Spleen (tissue), 11 donors: ENCODE measurements around the gene ATL2. TPM values are rescaled to one million over a fixed set of nuclear protein-coding genes. Genes with fewer than 3 reads are reported as not detected.

ENCODE experiments used
- DNase-seq: peaks from one replicate; pipeline ENCODE4 v3.0.0-alpha.2; 2020
- H3K27ac ChIP-seq, 8 donors: fragments of 200-600 bp; sonication (generic) in 7 of 8; 1 replicate in 4 of 8; 2 replicates in 4 of 8; pipeline versions ENCODE4 v1.5.0 to v1.8.0; 2016 to 2021; ENCODE audit warnings: inconsistent platforms in 4 of 8, mild to moderate bottlenecking in 4 of 8, moderate library complexity in 1 of 8
- H3K27me3 ChIP-seq, 7 donors: fragments of 200-600 bp; sonication (generic) in 6 of 7; replicated peaks in 1 of 7; 1 replicate in 4 of 7; 2 replicates in 3 of 7; pipeline versions ENCODE4 v1.5.0 to v1.8.0; 2016 to 2021; ENCODE audit warnings: inconsistent platforms in 3 of 7, mild to moderate bottlenecking in 1 of 7
- H3K36me3 ChIP-seq, 6 donors: fragments of 200-600 bp; sonication (generic) in 5 of 6; 1 replicate in 4 of 6; 2 replicates in 2 of 6; pipeline versions ENCODE4 v1.5.0 to v1.8.0; 2016 to 2021; ENCODE audit warnings: inconsistent platforms in 2 of 6
- H3K4me1 ChIP-seq, 6 donors: fragments of 200-600 bp; sonication (generic) in 5 of 6; 1 replicate in 3 of 6; 2 replicates in 3 of 6; pipeline versions ENCODE4 v1.5.0 to v1.8.0; 2016 to 2021; ENCODE audit warnings: inconsistent platforms in 3 of 6
- H3K4me3 ChIP-seq, 8 donors: fragments of 200-600 bp; sonication (generic) in 7 of 8; 1 replicate in 4 of 8; 2 replicates in 4 of 8; pipeline versions ENCODE4 v1.5.0 to v1.8.0; 2016 to 2021; ENCODE audit warnings: inconsistent platforms in 4 of 8, mild to moderate bottlenecking in 4 of 8, moderate library complexity in 2 of 8
- H3K9me3 ChIP-seq, 8 donors: fragments of 200-600 bp; sonication (generic) in 7 of 8; 1 replicate in 4 of 8; 2 replicates in 4 of 8; pipeline versions ENCODE4 v1.5.0 to v1.8.0; 2016 to 2021; ENCODE audit warnings: inconsistent platforms in 4 of 8
- CTCF ChIP-seq, 11 experiments: fragments of 200-600 bp in 7 of 11; fragments of 450-650 bp in 4 of 11; sonication (generic) in 4 of 11; IDR thresholded peaks in 8 of 11; conservative IDR thresholded peaks in 3 of 11; 1 replicate in 7 of 11; 2 replicates in 4 of 11; pipeline versions ENCODE4 v1.4.0 to v1.8.0; 2016 to 2021; ENCODE audit warnings: antibody characterized with exemption in 11 of 11, inconsistent platforms in 4 of 11, mild to moderate bottlenecking in 1 of 11
- POLR2A ChIP-seq, 3 donors: fragments of 450-650 bp; IDR thresholded peaks; one replicate each; pipeline ENCODE4 v1.5.1; 2017; ENCODE audit warnings: antibody characterized with exemption in 3 of 3, mild to moderate bottlenecking in 1 of 3
- POLR2AphosphoS5 ChIP-seq, 3 donors: sonication (generic); formaldehyde crosslinking; IDR thresholded peaks; one replicate each; pipeline ENCODE4 v1.5.1; 2017; ENCODE audit warnings: antibody characterized with exemption in 3 of 3
- WGBS, 5 donors: extraction: QIAGEN DNeasy Blood & Tissue Kit in 3 of 5; methylation state at CpG; one replicate each; pipeline versions ENCODE4 v1.1.5 to v1.1.7; 2013 to 2018; 5-methylcytosine and 5-hydroxymethylcytosine counted together
- intact Hi-C: fragments of 100-400 bp; cut with DNase I; formaldehyde crosslinking; loops from one replicate; pipeline ENCODE4 v1.15.0; 2023; ENCODE audit warnings: low total_unique reads
- polyA plus RNA-seq, 3 donors: library from polyadenylated mRNA; stranded (reverse); fragments of 200-250 nt; gene quantifications; one replicate each; pipeline ENCODE4 v1.2.1, GENCODE V29; 2013
- total RNA-seq, 7 donors: library from RNA; depleted of rRNA in 3 of 7; stranded (reverse); fragments of >200 nt in 3 of 7; fragmentation: NEBNext Ultra II Directional in 4 of 7; extraction: Animal tissue kit (Norgen Biotek cat#: 25700) in 4 of 7; gene quantifications; one replicate each; pipeline versions ENCODE4 v1.1.0 to v1.2.1, GENCODE V29; 2016 to 2021
- donor health status: healthy with polysubstance abuse.
- donor health status: DM: no; HTN: no; CAD: no; lungs with moderate emphysema.
- donor health status: DM: no; HTN: no; CAD: no.
- donor health status: Bipolar disorder and iron deficiency.
- donor health status: healthy.
- donor health status: DM: no; HTN: no; CAD: no.
- donor health status: DM: yes; HTN: yes; CAD: no.

The ATL2 gene
- total and polyA plus RNA-seq, 10 donors = 17.5 to 100 (median 64.2) TPM

- TF ChIP-seq POLR2AphosphoS5 (IDR thresholded peaks at IDR 0.05) (no peak), POLR2A (IDR thresholded peaks at IDR 0.05) (no peak), CTCF (IDR thresholded peaks at IDR 0.05 in 8 of 11, conservative IDR thresholded peaks at IDR 0.05 in 3 of 11) (no peak)
Measured at GRCh38 chr2:38294597-38294996, 82.5 kb downstream of the ATL2 start.

GRCh38 chr2:38293152-38293865 is 83.8 kb downstream of the ATL2 start:
- no peak overlapping the region for H3K4me3 ChIP-seq
- no peaks in the 10 kb centered on the region for H3K4me1 ChIP-seq
- WGBS, 5 donors = 91 to 97% (median 94%) methylated on average over 7 of the region's 7 CpGs
- H3K27me3 ChIP-seq = no peaks in the 10 kb centered on the region
- TF ChIP-seq POLR2A (IDR thresholded peaks at IDR 0.05) = no peak
- TF ChIP-seq CTCF (IDR thresholded peaks at IDR 0.05 in 8 of 11, conservative IDR thresholded peaks at IDR 0.05 in 3 of 11) = no peak
- TF ChIP-seq POLR2AphosphoS5 (IDR thresholded peaks at IDR 0.05) = no peak
- no peak overlapping the region for H3K27ac ChIP-seq
- no peak for DNase-seq
- intact Hi-C loops = no loop called here
- no peaks in the 10 kb centered on the region for H3K9me3 ChIP-seq
- H3K36me3 ChIP-seq = peaks cover 0 to 42% (median 26%) of the 10 kb centered on the region in 6 donors

More at GRCh38 chr2:38294597-38294996, 82.5 kb downstream of the ATL2 start:
- H3K27me3 ChIP-seq = no peaks in the 10 kb centered on the region
- H3K4me1 ChIP-seq = no peaks in the 10 kb centered on the region
- peaks cover 0 to 54% (median 35%) of the 10 kb centered on the region in 6 donors for H3K36me3 ChIP-seq
- no peak overlapping the region for H3K4me3 ChIP-seq
- H3K9me3 ChIP-seq = no peaks in the 10 kb centered on the region
- no peak for DNase-seq
- no peak overlapping the region for H3K27ac ChIP-seq
- intact Hi-C loops = no loop called here

- TF ChIP-seq CTCF (IDR thresholded peaks at IDR 0.05 in 8 of 11, conservative IDR thresholded peaks at IDR 0.05 in 3 of 11) (no peak), POLR2A (IDR thresholded peaks at IDR 0.05) (no peak), POLR2AphosphoS5 (IDR thresholded peaks at IDR 0.05) (no peak)
- no peak for DNase-seq
- Histone ChIP-seq H3K4me3 (no peak overlapping the region), H3K27me3 (peaks cover 0 to 5% (median 0%) of the 10 kb centered on the region in 7 donors), H3K9me3 (no peaks in the 10 kb centered on the region), H3K4me1 (no peaks in the 10 kb centered on the region), H3K36me3 (peaks cover 0 to 12% (median under 1%) of the 10 kb centered on the region in 6 donors), H3K27ac (no peak overlapping the region)
- intact Hi-C loops = no loop called here
- 77 to 88% (median 79%) methylated on average over 4 of the region's 4 CpGs for WGBS, 5 donors
Measured at GRCh38 chr2:38290332-38290731, 86.7 kb downstream of the ATL2 start.

DNA sequence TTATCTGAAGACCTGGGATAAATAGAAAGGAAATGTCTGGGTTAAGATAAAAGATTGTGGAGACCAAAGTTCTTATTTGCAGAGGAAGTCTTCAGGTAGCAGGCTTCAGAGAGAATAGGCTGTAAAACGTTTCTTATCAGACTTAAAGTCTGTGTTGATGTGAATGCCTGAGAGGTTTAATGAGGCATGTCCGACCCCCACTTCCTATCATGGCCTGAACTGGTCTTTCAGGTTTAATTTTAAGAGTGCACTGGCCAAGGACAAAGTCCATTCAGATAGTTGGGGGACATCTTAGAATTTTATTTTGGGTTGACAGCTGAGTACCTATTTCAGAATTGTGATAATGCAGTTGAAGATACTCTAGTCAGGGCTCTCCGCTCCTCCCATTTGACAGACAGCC is 92.1 kb downstream of the ATL2 start:
- 35 to 40% (median 37%) methylated on average over 3 of the region's 3 CpGs for WGBS, 5 donors
- TF ChIP-seq POLR2A (IDR thresholded peaks at IDR 0.05) (no peak), CTCF (IDR thresholded peaks at IDR 0.05 in 8 of 11, conservative IDR thresholded peaks at IDR 0.05 in 3 of 11) (no peak), POLR2AphosphoS5 (IDR thresholded peaks at IDR 0.05) (no peak)

More for the DNA sequence above, 92.1 kb downstream of the ATL2 start:
- intact Hi-C loops = no loop called here
- Histone ChIP-seq H3K4me1 (no peaks in the 10 kb centered on the region), H3K27ac (no peak overlapping the region), H3K27me3 (peaks cover 0 to 8% (median 0%) of the 10 kb centered on the region in 7 donors), H3K9me3 (no peaks in the 10 kb centered on the region), H3K36me3 (no peaks in the 10 kb centered on the region), H3K4me3 (no peak overlapping the region)
- DNase-seq = no peak
